OCI-LY7 (cell line): ENCODE data around the gene PPFIA2. TPM values are rescaled to one million over a fixed set of nuclear protein-coding genes. Genes with fewer than 3 reads are reported as not detected.

Experiments
- BruUV-seq: library from RNA; stranded (reverse); fragments of 400-500 nt; replicated peaks from 2 replicates; lab custom pipeline; 2021; lab: Mats Ljungman, UMichigan
- CTCF ChIA-PET: fragments of 300-600 bp; sonication (Branson Sonifier 250); formaldehyde crosslinking; loops from one replicate; lab custom pipeline; 2022; ENCODE audit warnings: antibody characterized with exemption; ENCODE audit not compliant: unreplicated experiment; lab: Charles Lee
- POLR2A ChIA-PET: fragments of 300-600 bp; sonication (Branson Sonifier 250); formaldehyde crosslinking; loops from one replicate; lab custom pipeline; 2022; ENCODE audit warnings: antibody characterized with exemption; lab: Charles Lee
- DNase-seq: peaks from one replicate; pipeline ENCODE4 v3.0.0-alpha.2; 2015; ENCODE audit warnings: low spot score
- H2AFZ ChIP-seq: fragments of 200-600 bp; sonication (generic), shearing (Covaris generic); 2 replicates; pipeline ENCODE4 v1.6.1; 2014; ENCODE audit warnings: mild to moderate bottlenecking, antibody characterized with exemption, low read length, moderate library complexity
- H3K27ac ChIP-seq: fragments of 200-600 bp; sonication (generic); 2 replicates; pipeline ENCODE4 v1.5.1; 2014; ENCODE audit warnings: mixed run types, low read depth, mild to moderate bottlenecking, moderate library complexity, low read length, inconsistent platforms; ENCODE audit not compliant: poor library complexity, severe bottlenecking
- H3K36me3 ChIP-seq: fragments of 200-600 bp; sonication (generic); 2 replicates; pipeline ENCODE4 v1.6.1; 2014; ENCODE audit warnings: mild to moderate bottlenecking, antibody characterized with exemption, low read length, moderate library complexity, mixed read lengths; ENCODE audit not compliant: insufficient read depth
- H3K4me1 ChIP-seq: fragments of 200-600 bp; sonication (generic); 2 replicates; pipeline ENCODE4 v1.5.1; 2014; ENCODE audit warnings: mild to moderate bottlenecking, low read length; ENCODE audit not compliant: insufficient read depth, poor library complexity, severe bottlenecking
- H3K4me2 ChIP-seq: fragments of 200-600 bp; sonication (generic); 2 replicates; pipeline ENCODE4 v1.6.1; 2014; ENCODE audit warnings: mild to moderate bottlenecking, low read length
- H3K4me3 ChIP-seq: fragments of 200-600 bp; sonication (generic); 2 replicates; pipeline ENCODE4 v1.5.1; 2014; ENCODE audit warnings: mild to moderate bottlenecking, low read depth, low read length; ENCODE audit not compliant: poor library complexity, severe bottlenecking
- H3K79me2 ChIP-seq: fragments of 200-600 bp; sonication (generic); 2 replicates; pipeline ENCODE4 v1.6.1; 2016; ENCODE audit warnings: low read depth, mild to moderate bottlenecking, low read length, moderate library complexity, mixed read lengths; ENCODE audit not compliant: insufficient read depth
- H3K9me2 ChIP-seq: fragments of 200-600 bp; sonication (generic); 2 replicates; pipeline ENCODE4 v1.6.1; 2016; ENCODE audit warnings: mild to moderate bottlenecking, low read length, mixed read lengths; ENCODE audit not compliant: insufficient read depth
- H3K9me3 ChIP-seq: fragments of 200-600 bp; sonication (generic); 2 replicates; pipeline ENCODE4 v1.6.1; 2014; ENCODE audit warnings: mild to moderate bottlenecking, mixed run types, low read length, mixed read lengths
- H4K20me1 ChIP-seq: fragments of 200-600 bp; sonication (generic); 2 replicates; pipeline ENCODE4 v1.6.1; 2014; ENCODE audit warnings: mild to moderate bottlenecking, antibody characterized with exemption, low read length, moderate library complexity, mixed read lengths; ENCODE audit not compliant: insufficient read depth
- CTCF ChIP-seq: fragments of 200-600 bp; sonication (generic); conservative IDR thresholded peaks from 2 replicates; pipeline ENCODE4 v1.5.1; 2014; ENCODE audit warnings: mild to moderate bottlenecking, antibody characterized with exemption, low read length, moderate library complexity, mixed read lengths
- EZH2phosphoT487 ChIP-seq: fragments of 200-600 bp; sonication (generic); IDR thresholded peaks from 2 replicates; pipeline ENCODE4 v1.6.1; 2018; ENCODE audit warnings: low read depth, borderline replicate concordance, mild to moderate bottlenecking, mixed run types, antibody characterized with exemption, low read length, moderate library complexity, mixed read lengths
- intact Hi-C: fragments of 100-400 bp; cut with micrococcal nuclease; formaldehyde crosslinking; loops from one replicate; pipeline ENCODE4 v1.10.0; 2022; ENCODE audit not compliant: unreplicated experiment
- total RNA-seq, 2 experiments: library from RNA; depleted of rRNA in 1 of 2; stranded (reverse); fragments of >200 nt in 1 of 2; shearing (Covaris generic) in 1 of 2; gene quantifications; 2 replicates each; pipeline ENCODE4 v1.2.3, GENCODE V29; 2014 to 2022

Gene PPFIA2
- total RNA-seq, 2 experiments from 2014 or later = not detected

- Histone ChIP-seq H3K36me3 (no peaks in the 10 kb centered on the region), H3K9me2 (no peaks in the 10 kb centered on the region), H3K4me1 (no peaks in the 10 kb centered on the region), H3K27ac (no peak overlapping the region), H3K9me3 (no peaks in the 10 kb centered on the region), H3K79me2 (no peaks in the 10 kb centered on the region), H2AFZ (no peak overlapping the region), H3K4me2 (no peak overlapping the region), H4K20me1 (no peaks in the 10 kb centered on the region), H3K4me3 (no peak overlapping the region)
- DNase-seq = no peak
- CTCF ChIA-PET = no interaction called here
- TF ChIP-seq EZH2phosphoT487 = no peak
- no peak for TF ChIP-seq CTCF
- no TSS peak for BruUV-seq
- intact Hi-C loops = no loop called here
- POLR2A ChIA-PET = no interaction called here
These were observed 534.5 kb downstream of the PPFIA2 start for GRCh38 chr12:81224626-81225025.

GRCh38 chr12:81222846-81223592, 536.1 kb downstream of the PPFIA2 start:
- CTCF ChIA-PET = no interaction called here
- TF ChIP-seq EZH2phosphoT487 (no peak), CTCF (no peak)

GRCh38 chr12:81221681-81222080, 537.5 kb downstream of the PPFIA2 start:
- no peak overlapping the region for H2AFZ ChIP-seq
- ChIA-PET POLR2A (interaction anchor here (0.5 kb wide), 1 partner anchor 531 kb away, joined by 3 read pairs; no protein-coding TSS in a partner anchor), CTCF (no interaction called here)
- no TSS peak for BruUV-seq
- intact Hi-C loops = no loop called here
- H3K9me3 ChIP-seq = no peaks in the 10 kb centered on the region
- no peak overlapping the region for H3K4me3 ChIP-seq
- H3K4me1 ChIP-seq = no peaks in the 10 kb centered on the region
- H3K4me2 ChIP-seq = no peak overlapping the region
- no peaks in the 10 kb centered on the region for H3K9me2 ChIP-seq
- no peak overlapping the region for H3K27ac ChIP-seq
- no peaks in the 10 kb centered on the region for H3K79me2 ChIP-seq
- DNase-seq = no peak
- TF ChIP-seq CTCF (no peak), EZH2phosphoT487 (no peak)
- no peaks in the 10 kb centered on the region for H3K36me3 ChIP-seq
- H4K20me1 ChIP-seq = no peaks in the 10 kb centered on the region

More at GRCh38 chr12:81222846-81223592, 536.1 kb downstream of the PPFIA2 start:
- intact Hi-C loops = no loop called here
- no peak for DNase-seq
- POLR2A ChIA-PET = interaction anchor here (0.6 kb wide), 1 partner anchor 816 kb away, joined by 3 read pairs; no protein-coding TSS in a partner anchor
- Histone ChIP-seq H3K4me1 (no peaks in the 10 kb centered on the region), H3K9me3 (no peaks in the 10 kb centered on the region), H4K20me1 (no peaks in the 10 kb centered on the region), H3K9me2 (no peaks in the 10 kb centered on the region), H3K4me2 (no peak overlapping the region), H3K36me3 (no peaks in the 10 kb centered on the region), H2AFZ (no peak overlapping the region), H3K79me2 (no peaks in the 10 kb centered on the region), H3K27ac (no peak overlapping the region), H3K4me3 (no peak overlapping the region)
- BruUV-seq = no TSS peak
